ENCODE data around the gene KCNAB1.
A peak's percentile ranks its signal among the peaks of the same experiment; 100 is the strongest.
"Not testable (repeated sequence)": the region's sequence is repeated elsewhere in the genome, so short reads cannot be mapped to it uniquely, and the experiment has no call there.

The KCNAB1 gene

GRCh38 chr3:156274791-156275190 lies 154.4 kb downstream of the KCNAB1 start:
- DNase-seq = no peak

DNA sequence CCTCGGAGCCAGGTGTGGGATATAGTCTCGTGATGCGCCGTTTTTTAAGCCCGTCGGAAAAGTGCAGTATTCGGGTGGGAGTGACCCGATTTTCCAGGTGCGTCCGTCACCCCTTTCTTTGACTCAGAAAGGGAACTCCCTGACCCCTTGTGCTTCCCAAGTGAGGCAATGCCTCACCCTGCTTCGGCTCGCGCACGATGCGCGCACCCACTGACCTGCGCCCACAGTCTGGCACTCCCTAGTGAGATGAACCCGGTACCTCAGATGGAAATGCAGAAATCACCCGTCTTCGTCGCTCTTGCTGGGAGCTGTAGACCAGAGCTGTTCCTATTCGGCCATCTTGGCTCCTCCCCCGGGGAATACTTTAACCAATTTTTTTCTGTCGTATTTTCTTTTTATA lies 164.3 kb downstream of the KCNAB1 start:
- not testable (repeated sequence) for DNase-seq

- DNase-seq = no peak
Measured at GRCh38 chr3:156285626-156286025, 165.2 kb downstream of the KCNAB1 start.

DNA sequence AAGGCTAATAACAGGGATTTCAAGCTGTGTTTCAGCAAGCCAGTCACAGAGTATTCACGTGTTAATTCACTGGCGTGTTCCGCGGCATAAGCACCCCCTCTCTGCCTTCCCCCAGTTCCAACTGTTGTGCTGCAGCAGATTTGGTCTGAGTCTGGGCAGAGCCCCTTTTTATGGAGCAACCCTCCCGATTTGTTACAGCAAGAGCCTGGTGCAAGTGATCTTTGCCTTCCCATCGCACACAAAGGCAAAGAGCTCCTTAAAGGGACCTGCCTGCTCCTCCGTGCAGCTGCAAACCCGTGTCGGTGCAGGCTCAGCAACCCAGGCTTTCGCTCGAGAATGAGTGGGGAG lies 170.5 kb downstream of the KCNAB1 start:
- DNase-seq = no peak

DNA sequence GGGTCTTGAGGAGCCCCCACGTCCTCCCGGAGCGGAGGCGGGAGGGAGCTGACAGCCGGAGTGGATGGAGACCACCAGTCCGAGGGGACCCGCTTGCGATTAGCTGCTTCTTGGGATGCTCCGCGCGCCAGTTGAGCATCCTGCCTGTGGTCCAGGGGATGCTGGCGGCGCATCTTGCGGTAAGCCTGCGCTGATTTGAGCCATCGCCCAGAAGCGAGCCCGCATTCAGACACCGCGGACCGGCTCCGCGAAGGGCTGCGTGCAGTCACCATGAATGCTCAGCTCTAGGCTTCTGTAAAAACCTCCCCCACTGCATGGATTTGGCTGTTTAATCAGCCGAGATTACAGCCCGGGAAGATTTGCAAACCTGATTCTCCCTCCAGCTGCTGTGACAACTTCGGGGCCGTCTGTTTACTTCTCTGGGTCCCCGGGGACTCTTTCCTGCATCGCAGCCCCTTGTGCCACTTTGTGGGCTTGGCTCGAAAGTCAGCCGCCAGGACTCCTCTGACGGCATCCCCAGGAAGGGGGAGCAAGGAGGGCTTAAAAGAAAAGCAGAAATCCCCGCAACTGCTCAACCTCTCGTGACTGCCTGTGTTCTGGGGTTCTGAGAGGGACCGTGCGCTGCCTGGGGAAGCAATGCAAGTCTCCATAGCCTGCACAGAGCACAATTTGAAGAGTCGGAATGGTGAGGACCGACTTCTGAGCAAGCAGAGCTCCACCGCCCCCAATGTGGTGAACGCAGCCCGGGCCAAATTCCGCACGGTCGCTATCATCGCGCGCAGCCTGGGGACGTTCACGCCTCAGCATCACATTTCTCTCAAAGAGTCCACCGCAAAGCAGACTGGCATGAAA lies 171.1 kb downstream of the KCNAB1 start:
- peak; percentile 59 for DNase-seq

DNA sequence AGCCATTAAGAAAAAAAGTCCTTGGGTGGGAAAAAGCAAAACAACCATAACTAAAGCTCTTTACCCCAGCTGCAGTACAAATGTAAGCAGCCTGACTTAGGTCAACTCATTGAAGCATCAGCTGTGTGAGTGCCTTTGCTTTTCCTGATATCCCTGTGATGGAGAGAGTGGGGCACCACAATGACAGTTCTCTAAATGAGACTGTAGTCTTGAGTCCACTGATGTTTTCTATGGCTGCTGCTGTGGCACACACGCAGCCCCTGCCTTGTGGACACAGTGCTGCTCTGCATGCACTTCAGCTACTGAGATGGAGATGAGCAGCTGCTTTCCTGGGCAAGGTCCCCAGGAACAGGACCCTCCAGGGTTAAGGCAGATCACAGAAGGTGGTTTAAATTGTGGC lies 173.2 kb downstream of the KCNAB1 start:
- no peak for DNase-seq

DNA sequence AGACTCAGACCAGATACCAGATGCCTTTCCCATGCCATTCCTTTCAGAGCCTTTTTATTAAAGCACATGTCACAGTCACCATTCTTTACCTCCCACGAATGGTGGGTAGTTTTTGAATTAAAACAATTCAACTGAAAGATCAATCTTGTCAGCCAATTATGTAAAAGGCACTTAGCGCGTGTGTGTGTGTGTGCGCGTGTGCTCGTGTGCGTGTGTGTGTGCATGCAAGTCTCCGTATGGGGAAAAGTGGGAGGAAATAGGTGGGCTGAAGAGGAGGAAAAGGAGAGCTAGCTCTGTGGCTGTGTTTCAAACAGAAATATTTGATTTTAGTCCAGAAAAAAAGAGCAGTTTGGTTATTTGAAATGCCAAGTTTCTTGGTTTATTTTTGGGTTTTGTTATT lies 177.2 kb downstream of the KCNAB1 start:
- DNase-seq = no peak

DNA sequence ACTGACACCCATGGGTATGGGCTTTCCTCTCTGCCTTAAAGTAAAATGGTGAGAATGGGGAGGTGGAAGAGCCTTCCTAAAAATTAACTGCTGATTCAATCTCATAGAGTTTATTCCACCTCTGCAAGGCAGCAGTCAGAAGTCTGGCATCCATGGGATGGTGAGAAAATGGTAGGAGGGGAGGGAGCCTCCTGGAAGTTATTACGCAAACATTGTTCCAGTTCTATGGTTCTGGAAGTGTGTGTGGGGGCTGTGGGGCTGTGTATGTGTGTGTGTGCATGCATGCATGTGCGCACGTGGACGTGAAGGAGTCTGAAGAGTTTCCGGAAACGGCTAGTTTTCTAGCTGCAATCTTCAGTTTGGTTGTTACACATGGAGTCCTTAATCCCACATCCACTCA lies 177.6 kb downstream of the KCNAB1 start:
- DNase-seq = no peak

DNA sequence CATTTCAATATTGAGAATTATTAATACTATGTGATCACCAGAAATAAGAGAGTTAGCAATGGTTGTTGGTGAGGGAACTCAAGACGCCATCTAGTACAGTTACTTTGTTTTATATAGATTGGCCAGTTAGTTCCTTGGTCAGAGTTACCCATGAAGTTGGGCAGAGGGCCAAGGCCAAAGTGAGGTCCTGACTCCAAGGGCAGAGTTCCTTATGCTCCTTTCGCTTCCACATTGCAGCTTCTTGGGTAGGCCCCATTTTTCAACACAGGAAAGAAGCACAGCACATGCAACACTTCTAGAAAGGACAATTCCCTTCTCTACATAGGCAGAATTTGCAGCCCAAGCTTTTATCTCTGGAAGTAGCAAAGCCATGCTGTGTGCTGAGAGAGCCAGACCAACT lies 178.6 kb downstream of the KCNAB1 start:
- DNase-seq = peak; percentile 89

DNA sequence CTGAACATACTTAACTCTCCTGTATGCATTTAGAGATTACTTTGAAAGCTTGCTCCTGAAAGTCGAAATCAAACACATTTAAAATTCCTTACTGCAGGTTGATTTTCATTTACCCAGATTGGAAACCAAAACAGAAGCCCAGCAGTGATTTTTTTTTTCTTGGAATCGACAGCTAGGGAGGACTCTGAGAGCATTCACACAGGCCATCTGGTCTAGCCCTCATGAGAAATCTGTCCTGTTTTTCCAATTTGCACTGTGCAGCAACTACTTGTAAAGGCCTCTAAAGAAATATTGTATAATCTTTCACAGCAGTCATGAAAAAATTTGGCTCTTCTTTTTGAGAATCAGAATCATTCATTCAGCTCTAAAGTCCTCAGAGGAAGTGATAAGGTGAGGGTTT lies 179.2 kb downstream of the KCNAB1 start:
- DNase-seq = no peak

DNA sequence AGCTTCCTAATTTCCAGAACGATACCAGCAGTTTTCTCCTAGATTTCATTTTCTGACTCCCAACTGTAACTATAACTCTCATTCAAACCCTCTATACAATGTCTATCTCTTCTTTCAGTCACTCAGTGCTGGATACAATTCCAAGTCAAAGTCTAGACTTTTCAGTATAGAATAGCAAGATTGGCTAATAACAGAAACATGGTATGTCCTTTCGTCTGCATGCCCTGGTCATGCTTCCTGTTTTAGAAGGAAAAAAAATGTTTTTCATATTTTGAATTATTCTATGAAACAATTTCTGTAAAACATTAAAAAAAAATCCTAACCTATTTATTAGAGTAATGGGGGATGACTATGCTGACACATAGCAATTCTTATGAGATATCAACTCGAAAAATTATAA lies 180.0 kb downstream of the KCNAB1 start:
- peak; percentile 47 for DNase-seq

- DNase-seq = peak; percentile 88
Measured at GRCh38 chr3:156300929-156301840, 180.8 kb downstream of the KCNAB1 start.

GRCh38 chr3:156303001-156303707 lies 182.8 kb downstream of the KCNAB1 start:
- peak; percentile 55 for DNase-seq

DNA sequence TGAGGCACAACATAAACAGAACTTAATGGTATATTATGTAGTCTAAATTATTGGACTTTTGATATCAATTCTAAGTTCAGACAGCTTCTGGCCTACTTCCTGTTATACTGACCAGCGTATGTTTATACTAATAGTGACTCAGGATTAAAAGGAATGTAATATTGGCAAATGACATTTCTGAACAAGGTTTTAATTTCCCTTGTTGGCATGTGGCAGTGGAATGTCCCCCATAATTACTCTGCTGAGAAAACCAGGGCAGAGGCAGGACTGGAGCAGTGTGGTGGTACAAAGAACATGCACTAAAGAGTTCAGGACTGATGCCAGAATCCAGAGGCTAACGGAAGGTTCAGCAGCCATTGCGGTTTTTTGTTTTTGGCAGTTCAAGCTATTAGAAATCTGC lies 184.0 kb downstream of the KCNAB1 start:
- DNase-seq = no peak

DNA sequence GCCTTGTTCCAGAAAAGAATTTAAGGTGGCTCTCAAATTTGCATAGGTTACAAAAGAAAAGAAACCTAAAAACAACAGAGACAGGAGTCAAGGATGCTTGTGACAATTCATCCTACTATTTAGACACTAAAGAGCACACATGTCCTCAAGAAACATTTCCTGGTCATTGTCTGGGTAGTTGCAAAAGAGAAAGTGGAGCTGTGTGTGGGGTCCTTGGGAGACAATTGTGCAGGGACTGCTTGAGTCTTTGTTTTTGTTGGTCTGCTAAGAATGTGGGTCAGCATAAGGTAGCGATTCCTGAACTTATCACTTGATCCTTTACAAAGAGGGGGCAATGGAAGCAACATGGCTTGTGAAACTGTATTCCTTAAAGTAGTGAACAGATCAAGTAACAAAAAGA lies 185.3 kb downstream of the KCNAB1 start:
- DNase-seq = no peak

- no peak for DNase-seq
Measured at GRCh38 chr3:156307704-156308103, 187.3 kb downstream of the KCNAB1 start.

- no peak for DNase-seq
Measured at GRCh38 chr3:156311431-156311830, 191.1 kb downstream of the KCNAB1 start.

- DNase-seq = no peak
Measured at GRCh38 chr3:156311930-156312329, 191.6 kb downstream of the KCNAB1 start.

DNA sequence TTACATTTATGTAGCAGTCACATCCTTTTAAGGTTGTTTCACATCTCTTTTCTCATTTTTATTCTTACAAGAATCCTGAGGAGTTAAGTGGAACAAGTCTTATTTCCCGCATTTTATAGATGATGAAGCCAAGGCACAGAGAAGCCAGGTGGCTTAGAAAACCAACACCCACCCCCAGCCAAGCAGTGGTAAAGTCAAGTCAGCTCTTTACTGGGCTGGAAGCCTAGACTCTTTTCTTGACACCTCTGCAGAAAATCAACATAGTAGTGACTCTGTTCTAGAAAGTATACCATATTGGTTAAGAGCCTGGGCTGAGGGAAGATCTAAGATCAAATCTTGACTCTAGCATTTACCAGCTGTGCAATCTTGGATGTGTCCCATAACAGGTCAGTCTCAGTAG lies 195.7 kb downstream of the KCNAB1 start:
- no peak for DNase-seq

GRCh38 chr3:156317462-156318074 lies 197.2 kb downstream of the KCNAB1 start:
- peak; percentile 15 for DNase-seq

- DNase-seq = no peak
Measured at GRCh38 chr3:156321945-156322344, 201.6 kb downstream of the KCNAB1 start.

GRCh38 chr3:156323466-156323865 lies 203.1 kb downstream of the KCNAB1 start:
- peak; percentile 8 for DNase-seq

DNA sequence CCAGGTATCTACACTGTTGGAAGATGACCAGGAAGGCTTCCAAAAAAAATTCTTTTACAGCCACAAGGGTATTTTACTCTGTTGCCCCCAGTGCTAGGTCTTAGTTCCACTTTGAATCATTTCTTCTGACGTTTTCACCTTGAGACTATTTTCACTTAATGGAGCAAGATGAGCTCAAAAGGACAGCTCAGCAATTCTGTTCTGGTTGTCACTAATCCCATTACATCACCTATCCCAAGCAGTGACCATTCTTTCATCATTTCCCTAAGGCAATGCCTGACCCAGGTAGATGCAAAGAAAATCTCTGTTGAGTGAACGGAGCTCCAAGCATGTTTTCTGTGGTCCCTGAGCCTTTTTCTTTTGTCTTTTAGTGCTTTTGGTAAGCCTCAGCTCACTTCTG lies 210.0 kb downstream of the KCNAB1 start:
- no peak for DNase-seq

All from inflammatory macrophage treated with lipopolysaccharide for 4 hours (primary cell).